SKM-1 (cell line): ENCODE measurements around the gene PPFIBP1.

Experiments
- DNase-seq: peaks from one replicate; lab custom pipeline; 2025; ENCODE audit not compliant: unreplicated experiment; lab: John Stamatoyannopoulos, UW

Gene PPFIBP1

DNA sequence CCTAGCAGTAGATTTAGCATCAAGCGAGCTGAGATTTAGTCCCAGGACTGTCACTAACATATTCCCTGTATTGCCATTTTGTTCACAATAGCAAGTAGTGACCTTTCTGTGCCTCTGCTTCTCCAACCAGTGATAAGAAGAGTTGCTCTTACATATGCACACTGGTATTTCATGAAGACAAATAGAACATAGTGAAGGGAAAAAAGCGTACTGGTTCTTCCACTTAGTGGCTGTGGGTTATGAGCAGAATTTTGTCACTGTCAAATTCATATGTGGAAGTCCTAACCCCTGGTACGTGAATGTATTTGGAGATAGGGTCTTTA is 12.3 kb upstream of the PPFIBP1 start:
- DNase-seq: no peak

- no peak for DNase-seq
Measured at GRCh38 chr12:27513155-27513824, 10.7 kb upstream of the PPFIBP1 start.

DNA sequence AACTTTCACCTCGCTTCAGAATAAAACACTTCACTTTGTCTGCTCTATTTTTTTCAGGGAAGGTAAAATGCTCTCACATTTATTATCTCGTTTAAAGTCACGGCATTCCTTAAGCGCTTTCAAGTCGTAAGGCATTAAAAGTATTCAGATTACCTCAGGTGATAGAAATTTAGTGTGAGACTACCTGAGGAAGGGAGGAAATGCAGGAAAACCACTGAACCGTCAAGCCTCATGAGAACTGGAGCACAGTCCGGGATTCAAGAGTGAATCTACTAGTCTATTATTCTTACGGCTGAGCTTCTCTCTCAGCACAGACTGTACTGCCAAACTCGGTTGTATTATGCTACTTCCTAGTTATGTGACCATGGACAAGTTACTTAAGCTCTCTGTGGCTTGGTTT is 8.3 kb upstream of the PPFIBP1 start:
- DNase-seq: no peak

DNA sequence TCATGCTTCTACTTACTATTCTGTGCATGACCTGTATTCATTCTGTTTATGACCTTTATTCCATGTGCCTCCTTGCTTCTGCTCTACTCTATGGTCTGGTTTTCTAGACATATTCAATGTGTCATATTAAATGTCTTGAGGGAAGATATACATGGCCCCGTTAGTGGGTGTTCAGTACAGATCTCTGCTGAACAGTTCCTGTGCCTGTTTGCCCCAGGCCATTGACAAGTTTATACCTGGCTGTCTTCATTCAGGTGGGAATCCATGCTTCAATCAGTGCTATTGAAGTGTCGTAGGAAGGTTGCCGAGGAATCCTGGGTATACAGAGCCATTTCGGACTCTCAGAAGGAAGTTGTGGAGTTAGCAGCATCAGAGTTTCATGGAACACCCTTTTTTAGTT is 7.4 kb upstream of the PPFIBP1 start:
- no peak for DNase-seq

- DNase-seq: no peak
Measured at GRCh38 chr12:27517546-27517945, 6.5 kb upstream of the PPFIBP1 start.

GRCh38 chr12:27517961-27518665 is 5.9 kb upstream of the PPFIBP1 start:
- no peak for DNase-seq

GRCh38 chr12:27521066-27521465 is 2.9 kb upstream of the PPFIBP1 start:
- no peak for DNase-seq

DNA sequence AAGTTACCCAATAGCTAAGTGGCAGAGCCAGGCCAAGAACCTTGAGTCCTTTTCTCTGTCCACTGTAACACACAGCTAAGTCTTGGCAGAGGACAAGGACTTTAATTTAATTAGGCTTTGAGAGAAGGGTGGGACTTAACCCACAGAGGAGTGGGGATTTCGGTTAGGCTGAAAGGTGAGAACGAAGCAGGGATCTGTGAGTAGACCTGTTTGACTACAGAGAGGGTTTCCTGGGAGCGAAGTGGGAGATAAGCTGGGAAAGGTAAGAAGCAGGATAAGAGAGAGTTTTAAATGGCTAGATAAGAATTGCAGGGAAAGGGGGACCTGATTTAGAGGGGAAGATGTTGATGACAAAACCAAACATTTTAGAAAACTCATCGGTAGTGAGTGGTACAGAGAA is 2.0 kb upstream of the PPFIBP1 start:
- DNase-seq: no peak

- DNase-seq: no peak
Measured at GRCh38 chr12:27523305-27523641, 733 bp upstream of the PPFIBP1 start.

GRCh38 chr12:27524494-27524835 is 459 bp downstream of the PPFIBP1 start:
- no peak for DNase-seq

- DNase-seq: no peak
Measured at GRCh38 chr12:27524839-27525753, 1.1 kb downstream of the PPFIBP1 start.

- no peak for DNase-seq
Measured at GRCh38 chr12:27527512-27527911, 3.5 kb downstream of the PPFIBP1 start.

- DNase-seq: no peak
Measured at GRCh38 chr12:27528788-27529187, 4.8 kb downstream of the PPFIBP1 start.

- no peak for DNase-seq
Measured at GRCh38 chr12:27530157-27530922, 6.3 kb downstream of the PPFIBP1 start.

- no peak for DNase-seq
Measured at GRCh38 chr12:27531896-27532295, 7.9 kb downstream of the PPFIBP1 start.

DNA sequence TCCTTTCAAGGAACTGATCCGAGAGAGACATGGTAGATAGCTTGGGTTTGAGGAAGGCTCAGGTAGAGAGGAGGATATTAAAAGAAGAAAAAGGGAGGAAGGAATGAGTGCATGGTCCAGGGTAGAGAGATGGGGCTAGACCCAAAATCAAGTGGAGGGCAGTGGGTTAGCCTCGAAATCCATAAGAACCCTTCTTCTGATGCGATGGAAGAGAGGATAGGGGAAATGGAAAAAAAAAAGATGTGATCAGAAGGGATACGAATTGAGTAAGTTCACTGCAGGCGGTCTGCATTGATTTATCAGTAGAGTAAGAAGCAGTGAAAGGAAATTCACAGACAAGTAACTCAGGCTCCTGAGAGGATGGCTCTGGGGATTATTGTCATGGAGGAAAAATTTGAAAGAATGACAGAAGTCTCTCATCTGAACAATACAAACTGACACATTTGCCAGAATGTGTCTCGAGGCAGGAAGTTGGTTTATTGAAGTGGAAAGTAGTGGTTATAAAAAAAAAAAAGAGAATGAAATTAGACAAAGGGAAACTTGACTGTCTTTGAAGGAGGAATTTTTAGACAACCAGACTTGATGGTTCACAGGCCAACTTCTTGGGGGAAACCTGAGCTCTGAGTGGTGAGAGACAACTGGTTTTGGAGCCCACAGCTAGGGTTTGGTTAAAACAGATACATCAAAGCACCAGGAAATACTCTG is 10.2 kb downstream of the PPFIBP1 start:
- DNase-seq: no peak

DNA sequence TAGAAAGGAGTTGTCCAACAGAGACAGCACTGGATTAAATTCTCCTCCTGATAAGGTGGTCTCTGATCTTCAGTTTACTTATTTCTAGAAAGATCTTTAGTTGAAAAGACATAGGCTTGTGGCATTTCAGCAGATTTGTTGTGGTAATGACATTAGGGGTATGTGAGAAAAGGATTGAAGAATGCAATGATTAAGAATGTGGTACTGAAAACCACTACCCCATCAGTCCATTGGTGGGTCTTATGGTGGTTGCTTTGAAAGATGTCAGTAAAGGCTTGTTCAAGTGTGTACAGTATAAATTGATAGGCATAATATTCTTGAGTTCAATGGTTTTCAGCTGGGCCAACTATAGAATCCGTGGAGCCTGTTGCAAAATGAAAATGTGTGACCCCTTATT is 10.8 kb downstream of the PPFIBP1 start:
- no peak for DNase-seq

- no peak for DNase-seq
Measured at GRCh38 chr12:27535318-27535717, 11.3 kb downstream of the PPFIBP1 start.

DNA sequence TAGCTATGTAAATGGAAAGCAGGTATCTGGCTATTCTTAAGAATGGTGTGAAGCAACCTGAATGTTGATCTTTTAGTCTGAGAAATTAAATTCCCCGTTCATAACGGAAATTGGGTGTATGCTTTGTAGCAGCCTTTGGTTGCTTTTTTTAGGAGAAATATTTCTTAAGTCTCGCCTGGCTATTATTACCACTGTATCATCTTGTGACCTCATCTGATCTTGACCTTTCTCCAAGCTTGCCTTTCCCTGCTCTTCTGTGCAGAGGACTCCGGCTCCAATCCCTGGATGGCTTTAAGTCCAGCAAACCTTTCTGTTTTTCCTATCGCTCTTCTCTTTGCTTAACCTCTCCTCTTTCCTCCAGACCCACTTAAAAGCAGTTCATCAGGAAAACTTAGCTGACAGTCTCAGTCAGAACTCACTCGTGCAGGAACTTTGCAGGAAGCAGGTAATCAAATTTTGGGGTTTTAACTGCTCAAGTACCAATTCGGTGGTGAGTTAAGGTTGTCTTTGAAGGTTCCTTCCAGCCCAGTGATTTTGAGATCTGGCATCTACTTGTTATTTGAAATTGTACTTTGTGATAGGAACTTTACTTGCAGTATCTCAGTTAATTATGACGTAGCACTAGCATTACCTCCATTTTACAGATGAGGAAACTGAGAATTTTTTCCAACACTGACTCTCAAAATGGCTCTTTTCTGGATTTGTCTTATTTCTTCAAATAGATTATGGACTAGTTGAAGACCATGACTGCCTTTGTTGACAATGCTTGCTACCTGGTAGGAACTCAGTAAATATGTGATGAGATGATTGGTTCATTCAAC is 14.1 kb downstream of the PPFIBP1 start:
- DNase-seq: no peak

- DNase-seq: no peak
Measured at GRCh38 chr12:27539191-27539631, 15.2 kb downstream of the PPFIBP1 start.
